Fibroblast of skin of left biceps (primary cell): ENCODE measurements around the gene LTB.
"Not testable (repeated sequence)": the region's sequence is repeated elsewhere in the genome, so short reads cannot be mapped to it uniquely, and the experiment has no call there.

Experiments used
- DNase-seq, 2 experiments: peaks; one replicate each; pipeline ENCODE4 v3.0.0-alpha.2; 2013; ENCODE audit warnings: low read depth in 2 of 2

Gene LTB

GRCh38 chr6:31551371-31551770 is 30.9 kb downstream of the LTB start:
- DNase-seq, result not testable (repeated sequence)

- no peak for DNase-seq
Observed at GRCh38 chr6:31548544-31548873, 33.7 kb downstream of the LTB start.

- no peak for DNase-seq
Observed at GRCh38 chr6:31547727-31548543, 34.3 kb downstream of the LTB start.

- DNase-seq, result peak; percentile 95
Observed at GRCh38 chr6:31546958-31547726, 35.1 kb downstream of the LTB start, which contains the start of gene NFKBIL1. Gene NFKBIL1, plus strand, starts transcription at chr6:31547608. Its CDS starts 87 bp downstream, at chr6:31547695.

DNA sequence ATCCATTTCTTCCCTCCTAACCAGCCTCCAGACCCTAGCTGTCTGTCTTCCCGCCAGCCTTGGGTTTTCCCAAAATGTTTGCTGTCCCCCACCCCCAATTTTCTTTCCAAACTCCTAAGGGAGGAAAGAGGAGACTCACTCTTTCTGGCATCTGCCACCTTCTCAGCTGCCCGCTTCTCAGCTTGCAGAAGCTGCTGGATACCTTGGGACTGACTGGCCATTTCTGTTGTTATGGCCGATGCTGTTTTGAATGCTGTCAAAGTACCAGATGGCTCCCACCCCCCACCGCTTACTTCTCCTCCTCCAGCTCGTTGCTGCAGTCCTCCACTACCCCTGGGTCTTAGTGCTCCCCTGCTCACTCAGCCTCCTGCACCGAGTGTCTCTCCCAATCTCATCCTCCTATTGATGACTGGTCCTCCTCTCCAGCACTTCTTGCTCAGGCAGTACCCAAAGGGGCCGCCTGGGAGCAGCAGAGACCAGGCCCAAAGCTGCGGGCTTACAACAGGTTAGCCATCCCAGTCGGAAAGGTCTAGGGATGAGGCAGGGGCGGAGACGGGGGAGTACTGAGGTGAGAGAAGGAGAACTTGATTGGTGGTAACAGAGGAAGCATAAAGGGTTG is 35.8 kb downstream of the LTB start, which contains the start of gene ATP6V1G2:
ATP6V1G2 (minus strand) TSS at position 270 of the 619 bp plus-strand sequence; CDS start at position 221, 49 bp downstream.
- DNase-seq, result peak; percentile 82 to 85

GRCh38 chr6:31545291-31545690 is 36.9 kb downstream of the LTB start:
- no peak for DNase-seq

GRCh38 chr6:31544676-31545075 is 37.5 kb downstream of the LTB start:
- no peak for DNase-seq

DNA sequence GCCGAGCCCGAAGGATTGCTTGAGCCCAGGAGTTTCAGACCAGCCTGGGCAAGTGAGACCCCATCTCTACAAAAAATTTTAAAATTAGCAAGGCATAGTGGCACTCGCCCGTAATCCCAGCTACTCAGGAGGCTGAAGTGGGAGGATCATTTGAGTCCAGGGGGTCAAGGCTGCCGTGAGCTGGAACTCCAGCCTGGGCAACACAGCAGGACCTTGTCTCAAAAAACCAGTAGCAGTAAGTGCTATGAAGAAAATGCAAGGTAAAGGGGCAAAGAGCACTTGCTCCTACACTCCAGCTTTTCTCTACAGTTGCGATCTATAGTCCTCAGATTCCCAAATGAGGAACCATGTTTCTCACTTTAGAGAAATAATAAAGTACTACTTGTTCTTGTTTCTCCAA is 38.6 kb downstream of the LTB start:
- DNase-seq, result no peak

- peak; percentile 91 to 92 for DNase-seq
Observed at GRCh38 chr6:31541658-31542521, 40.3 kb downstream of the LTB start, which contains the start of gene DDX39B. Gene DDX39B, minus strand, starts transcription at chr6:31542003. Its CDS starts 1,471 bp downstream, at chr6:31540532.

GRCh38 chr6:31541059-31541657 is 41.1 kb downstream of the LTB start:
- DNase-seq, result no peak

DNA sequence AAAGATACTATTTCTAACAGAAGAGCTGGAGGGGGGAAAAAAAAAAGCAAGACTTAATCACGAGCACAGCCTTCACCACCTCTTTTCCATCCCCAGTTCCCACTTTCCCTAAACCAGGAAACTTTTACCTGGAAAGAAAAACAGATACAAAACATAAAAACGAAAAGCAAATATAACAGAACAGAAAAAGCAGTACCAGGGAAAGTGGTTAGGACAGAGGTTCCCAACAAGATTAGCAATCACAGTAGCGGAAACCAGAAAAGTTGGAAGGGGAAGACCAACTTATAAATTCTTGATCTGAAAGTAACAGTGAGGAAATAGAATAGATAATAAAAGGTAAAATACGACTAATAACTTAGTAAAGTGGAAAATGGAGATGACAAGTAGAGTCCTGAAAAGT is 41.6 kb downstream of the LTB start:
- no peak for DNase-seq

DNA sequence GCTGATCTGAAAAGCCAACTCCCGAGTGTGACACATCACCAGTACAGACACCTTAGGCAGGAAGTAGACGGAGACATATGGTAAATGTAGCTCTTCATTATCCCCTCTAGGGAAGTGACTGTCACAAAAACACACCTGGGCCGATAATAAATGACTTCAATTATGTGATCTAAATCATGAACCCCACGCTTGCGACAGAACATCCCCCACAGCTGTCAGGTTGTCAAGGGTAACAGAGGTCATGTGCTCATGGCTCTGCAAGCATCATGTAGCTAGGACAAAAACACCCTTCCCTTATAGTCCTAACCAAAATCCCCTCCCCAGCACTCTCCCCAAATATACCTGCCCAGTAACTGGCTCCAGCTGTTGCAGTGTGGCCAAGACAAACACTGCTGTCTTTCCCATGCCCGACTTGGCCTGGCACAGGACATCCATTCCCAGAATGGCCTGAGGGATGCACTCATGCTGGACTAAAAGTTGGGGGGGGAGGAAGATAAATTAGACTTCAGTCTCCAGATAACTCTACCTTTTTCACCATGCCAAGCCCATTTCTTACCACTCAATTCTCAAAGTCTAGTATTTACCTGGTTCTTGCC is 43.3 kb downstream of the LTB start:
- no peak for DNase-seq

DNA sequence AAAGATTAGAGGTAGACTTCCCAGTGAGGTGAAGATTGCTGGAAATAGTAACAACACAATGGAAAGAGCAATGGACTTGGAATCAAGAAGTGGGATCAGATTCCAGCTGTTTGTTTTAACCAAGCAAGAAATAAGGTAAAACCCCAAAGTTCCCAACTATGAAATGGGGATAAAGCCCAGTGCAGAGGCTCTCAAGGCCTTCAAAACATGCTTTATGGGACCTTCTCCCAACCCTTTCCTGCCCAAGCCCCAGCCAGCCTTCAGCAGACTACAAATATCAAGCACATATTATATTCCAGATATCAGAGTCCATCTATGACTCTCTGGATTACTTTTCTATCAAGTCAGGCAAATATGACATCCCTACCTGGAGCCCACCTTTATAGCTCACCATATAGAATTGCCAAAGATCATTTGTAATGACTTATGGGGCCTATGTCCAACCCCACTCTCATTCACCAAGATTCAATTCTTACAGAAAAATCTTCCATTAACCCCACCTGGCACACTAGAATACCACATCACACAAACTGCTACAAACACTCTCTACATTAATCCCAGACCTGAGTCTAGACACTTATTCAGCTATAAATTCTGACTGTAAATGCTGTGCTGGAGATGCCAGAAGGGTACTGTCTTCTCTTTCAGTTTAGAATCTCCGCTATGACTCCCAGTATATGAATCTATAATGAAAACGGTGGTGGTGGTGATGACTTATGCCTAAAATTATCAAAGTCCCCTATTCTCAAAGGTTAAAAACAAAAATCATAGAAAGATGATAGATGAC is 46.5 kb downstream of the LTB start:
- DNase-seq, result no peak

- no peak for DNase-seq
Observed at GRCh38 chr6:31534521-31535040, 47.6 kb downstream of the LTB start.

- DNase-seq, result no peak
Observed at GRCh38 chr6:31534011-31534410, 48.2 kb downstream of the LTB start.

- no peak for DNase-seq
Observed at GRCh38 chr6:31533455-31533841, 48.8 kb downstream of the LTB start.

DNA sequence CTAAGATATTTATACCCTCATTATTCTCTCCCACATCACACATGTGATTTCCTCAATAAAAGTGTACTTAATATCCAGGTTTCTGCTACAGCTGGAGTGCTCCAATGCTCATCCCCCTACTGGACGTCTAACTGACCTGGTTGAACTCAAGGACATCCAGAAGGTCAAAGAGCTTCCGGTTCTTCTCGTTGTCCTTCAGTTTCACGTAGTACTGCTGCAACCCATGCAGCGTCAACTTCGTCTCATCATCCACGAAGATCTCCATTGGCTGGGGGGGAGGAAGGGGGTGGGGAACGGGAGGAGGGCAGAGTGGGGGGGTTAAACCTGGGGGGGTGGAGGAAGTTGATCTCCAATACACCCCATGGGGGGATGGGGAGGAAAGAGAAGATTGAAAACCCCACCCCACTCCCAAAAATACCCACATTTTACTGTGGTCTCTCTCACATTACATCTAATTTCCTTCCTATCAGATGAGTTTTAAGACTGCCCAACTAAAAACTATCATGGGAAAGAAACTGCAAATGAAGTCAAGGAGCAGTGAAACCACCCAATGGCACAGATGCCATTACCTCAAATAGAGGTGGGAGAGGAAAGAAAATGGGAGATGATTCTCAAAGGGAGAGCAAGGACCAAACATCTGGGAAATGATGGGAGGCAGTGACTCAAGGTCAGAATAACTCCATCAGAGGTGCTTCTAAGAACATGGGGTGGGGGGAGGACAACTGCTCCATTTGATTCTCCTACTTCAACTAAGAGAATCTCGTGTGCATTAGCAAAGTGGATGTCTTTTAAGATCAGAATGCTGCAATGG is 49.4 kb downstream of the LTB start:
- no peak for DNase-seq

DNA sequence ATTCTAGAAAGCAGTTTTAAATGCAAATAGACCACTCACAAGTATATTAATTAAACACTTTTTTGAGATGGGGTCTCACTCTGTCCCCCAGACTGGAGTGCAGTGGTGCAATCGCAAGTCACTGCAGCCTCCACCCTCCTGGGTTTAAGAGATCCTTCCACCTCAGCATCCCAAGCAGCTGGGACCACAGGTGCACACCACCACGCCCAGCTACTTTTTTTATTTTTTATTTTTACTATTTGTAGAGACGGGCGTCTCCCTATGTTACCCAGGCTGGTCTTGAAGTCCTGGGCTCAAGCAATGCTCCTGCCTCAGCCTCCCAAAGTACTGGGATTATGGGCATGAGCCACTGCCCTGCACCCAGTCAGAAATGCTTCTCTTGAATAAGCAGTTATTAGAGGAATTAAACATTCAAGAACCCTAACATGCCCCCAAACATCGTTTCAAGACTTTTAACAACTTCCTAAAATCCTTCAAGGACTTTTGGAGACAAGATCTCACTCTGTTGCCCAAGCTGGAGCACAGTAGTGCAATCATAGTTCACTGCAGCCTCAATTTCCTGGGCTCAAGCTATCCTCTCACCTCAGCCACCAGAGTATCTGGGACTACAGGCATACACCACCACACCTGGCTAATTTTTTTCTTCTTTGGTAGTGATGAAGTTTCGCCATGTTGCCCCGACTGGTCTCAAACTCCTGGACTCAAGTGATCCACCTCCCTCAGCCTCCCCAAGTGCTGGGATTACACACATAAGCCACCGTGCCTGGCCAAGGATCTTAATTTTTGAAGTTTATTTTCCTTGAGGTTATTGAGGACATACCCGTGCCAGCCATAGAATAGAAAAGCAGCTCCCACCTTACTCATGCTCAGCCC is 50.2 kb downstream of the LTB start:
- DNase-seq, result no peak
